HL-60/S4 treated with retinoic acid at 250 ng/mL for 4 days and 3 days (cell line): ENCODE results near the gene ARHGAP30.
"Not testable (repeated sequence)": the region's sequence is repeated elsewhere in the genome, so short reads cannot be mapped to it uniquely, and the experiment has no call there.

Source experiments
- in situ Hi-C: fragments of 300-500 bp; cut with MboI; formaldehyde crosslinking; loops from 2 replicates; pipeline ENCODE4 v1.7.0; 2022; ENCODE audit warnings: low sequenced_read_pairs

The ARHGAP30 gene, protein sequence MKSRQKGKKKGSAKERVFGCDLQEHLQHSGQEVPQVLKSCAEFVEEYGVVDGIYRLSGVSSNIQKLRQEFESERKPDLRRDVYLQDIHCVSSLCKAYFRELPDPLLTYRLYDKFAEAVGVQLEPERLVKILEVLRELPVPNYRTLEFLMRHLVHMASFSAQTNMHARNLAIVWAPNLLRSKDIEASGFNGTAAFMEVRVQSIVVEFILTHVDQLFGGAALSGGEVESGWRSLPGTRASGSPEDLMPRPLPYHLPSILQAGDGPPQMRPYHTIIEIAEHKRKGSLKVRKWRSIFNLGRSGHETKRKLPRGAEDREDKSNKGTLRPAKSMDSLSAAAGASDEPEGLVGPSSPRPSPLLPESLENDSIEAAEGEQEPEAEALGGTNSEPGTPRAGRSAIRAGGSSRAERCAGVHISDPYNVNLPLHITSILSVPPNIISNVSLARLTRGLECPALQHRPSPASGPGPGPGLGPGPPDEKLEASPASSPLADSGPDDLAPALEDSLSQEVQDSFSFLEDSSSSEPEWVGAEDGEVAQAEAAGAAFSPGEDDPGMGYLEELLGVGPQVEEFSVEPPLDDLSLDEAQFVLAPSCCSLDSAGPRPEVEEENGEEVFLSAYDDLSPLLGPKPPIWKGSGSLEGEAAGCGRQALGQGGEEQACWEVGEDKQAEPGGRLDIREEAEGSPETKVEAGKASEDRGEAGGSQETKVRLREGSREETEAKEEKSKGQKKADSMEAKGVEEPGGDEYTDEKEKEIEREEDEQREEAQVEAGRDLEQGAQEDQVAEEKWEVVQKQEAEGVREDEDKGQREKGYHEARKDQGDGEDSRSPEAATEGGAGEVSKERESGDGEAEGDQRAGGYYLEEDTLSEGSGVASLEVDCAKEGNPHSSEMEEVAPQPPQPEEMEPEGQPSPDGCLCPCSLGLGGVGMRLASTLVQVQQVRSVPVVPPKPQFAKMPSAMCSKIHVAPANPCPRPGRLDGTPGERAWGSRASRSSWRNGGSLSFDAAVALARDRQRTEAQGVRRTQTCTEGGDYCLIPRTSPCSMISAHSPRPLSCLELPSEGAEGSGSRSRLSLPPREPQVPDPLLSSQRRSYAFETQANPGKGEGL

DNA sequence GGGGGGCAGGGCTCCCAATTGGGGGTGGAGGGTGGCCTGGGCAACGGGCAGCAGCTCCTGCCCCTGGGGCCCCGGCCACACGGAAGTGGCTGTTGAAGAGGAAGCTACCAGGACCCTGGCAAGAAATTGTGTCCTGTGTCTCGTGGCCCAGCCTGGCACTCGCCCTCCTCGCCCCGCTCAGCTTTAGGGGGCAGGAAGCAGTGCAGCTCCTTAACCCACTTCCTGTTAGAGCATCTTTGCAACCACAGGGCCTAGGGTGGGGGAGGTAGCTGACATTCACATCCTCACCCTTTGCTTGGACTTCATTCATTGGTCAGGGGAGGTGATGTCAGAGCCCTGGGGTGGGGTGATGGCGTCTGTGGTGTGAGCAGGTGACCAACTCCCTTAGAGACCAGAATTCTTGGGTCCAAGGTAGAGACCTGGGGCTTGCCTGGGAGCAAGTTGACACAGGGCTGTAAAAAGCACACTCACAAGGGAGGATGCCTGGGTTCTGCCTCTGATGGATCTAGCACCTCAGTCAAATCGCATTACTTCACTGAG lies at the start of gene ARHGAP30:
ARHGAP30 (minus strand) TSS at position 161 of the 540 bp plus-strand sequence. CDS start 267 bp downstream, outside the sequence.
- in situ Hi-C loops, result no loop called here

DNA sequence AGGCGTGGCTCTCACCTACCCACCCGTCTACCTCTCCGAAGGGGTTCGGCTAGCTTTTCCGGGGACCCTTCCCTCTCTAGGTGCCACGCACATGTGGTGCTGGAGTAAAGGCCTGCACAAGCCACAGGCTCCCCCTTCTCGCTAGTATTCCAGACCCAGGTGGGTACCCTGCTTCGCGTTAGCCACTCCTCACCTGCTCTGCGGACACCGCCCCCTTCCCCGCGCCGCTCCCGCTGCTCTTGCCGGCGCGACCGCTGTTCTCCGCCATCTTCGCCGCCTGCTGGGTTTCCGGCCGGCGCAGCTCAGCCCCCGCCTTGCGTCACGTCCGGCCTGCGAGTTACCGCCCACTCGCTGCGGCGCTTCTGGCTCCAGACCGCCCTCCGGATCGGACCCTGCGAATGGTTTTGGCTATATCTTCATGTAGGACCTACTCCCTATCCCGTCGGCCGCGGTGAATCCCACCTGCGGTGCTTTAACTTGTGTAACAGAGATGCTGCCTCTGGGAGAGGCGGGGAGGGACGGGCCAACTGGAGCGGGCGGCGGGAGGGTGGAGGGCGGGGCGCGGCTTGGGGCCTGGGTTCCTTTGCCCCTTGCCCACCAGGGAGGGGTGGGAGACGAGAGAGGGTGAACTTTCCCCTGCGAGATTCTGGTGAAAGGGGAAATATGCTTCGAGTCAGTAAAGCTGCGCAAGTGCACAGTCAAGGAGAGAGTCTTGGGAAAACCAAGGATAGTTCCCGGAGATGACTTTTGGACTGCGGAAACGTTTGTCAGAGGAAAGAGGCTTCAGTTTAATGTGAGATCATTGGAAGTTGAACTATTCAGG lies 48.3 kb upstream of the ARHGAP30 start, which contains the start of the genes NIT1 and PFDN2:
NIT1 (plus strand) TSS at position 347 of the 823 bp plus-strand sequence; CDS start at position 419, 72 bp downstream.
PFDN2 (minus strand) TSS at position 279 of the 823 bp plus-strand sequence; CDS start at position 268, 11 bp downstream.
- in situ Hi-C loops, result no loop called here

DNA sequence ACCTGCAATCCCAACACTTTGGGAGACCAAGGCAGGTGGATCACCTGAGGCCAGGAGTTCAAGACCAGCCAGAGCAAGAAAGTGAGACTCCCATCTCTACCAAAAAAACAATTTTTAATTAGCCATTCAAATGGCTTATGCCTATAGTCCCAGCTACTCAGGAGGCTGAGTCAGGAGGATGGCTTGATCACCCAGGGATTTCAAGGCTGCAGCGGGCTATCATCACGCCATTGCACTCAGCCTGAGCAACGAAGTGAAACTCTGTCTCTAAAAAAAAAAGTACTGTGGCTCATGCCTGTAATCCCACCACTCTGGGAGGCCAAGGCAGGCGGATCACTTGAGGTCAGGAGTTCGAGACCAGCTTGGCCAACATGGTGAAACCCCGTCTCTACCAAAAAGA lies 46.3 kb upstream of the ARHGAP30 start:
- in situ Hi-C loops, result not testable (repeated sequence)

DNA sequence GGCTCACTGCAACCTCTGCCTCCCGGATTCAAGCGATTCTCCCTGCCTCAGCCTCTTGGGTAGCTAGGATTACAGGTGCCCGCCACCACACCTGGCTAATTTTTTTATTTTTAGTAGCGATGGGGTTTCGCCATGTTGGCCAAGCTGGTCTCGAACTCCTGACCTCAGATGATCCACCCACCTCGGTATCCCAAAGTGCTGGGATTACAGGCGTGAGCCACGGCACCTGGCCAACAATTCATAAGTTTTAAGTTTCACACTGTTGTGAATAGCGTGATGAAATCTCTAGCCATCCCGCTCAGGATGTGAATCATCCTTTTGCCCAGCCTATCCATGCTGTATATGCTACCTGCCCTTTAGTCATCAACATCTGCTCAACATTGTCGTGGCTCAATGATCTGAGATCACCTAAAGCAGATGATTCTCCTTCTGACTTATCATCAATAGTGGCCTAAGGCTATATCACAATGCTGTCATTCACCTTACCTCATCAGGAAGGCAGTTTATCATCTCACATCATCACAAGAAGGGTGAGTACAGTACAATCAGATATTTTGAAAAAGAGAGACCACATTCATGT lies 45.5 kb upstream of the ARHGAP30 start:
- in situ Hi-C loops, result no loop called here

DNA sequence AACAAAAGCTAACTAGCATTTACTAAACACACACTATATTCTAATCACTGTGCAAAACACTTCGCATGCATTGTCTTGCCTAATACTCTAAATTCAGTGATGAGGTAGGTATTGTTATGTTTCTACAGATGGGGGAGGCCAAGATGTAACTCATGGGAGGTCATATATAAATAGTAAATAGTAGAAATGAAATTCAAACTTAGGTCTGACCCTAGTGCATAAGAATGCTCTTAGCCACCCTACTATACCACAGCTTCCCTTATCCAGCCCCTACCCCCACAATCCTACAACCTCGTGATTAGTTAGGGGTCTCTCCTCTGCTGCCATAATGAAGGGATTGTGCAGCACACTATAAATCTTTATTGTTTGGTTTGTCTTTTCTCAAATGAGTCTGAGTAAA lies 44.9 kb upstream of the ARHGAP30 start:
- in situ Hi-C loops, result no loop called here

DNA sequence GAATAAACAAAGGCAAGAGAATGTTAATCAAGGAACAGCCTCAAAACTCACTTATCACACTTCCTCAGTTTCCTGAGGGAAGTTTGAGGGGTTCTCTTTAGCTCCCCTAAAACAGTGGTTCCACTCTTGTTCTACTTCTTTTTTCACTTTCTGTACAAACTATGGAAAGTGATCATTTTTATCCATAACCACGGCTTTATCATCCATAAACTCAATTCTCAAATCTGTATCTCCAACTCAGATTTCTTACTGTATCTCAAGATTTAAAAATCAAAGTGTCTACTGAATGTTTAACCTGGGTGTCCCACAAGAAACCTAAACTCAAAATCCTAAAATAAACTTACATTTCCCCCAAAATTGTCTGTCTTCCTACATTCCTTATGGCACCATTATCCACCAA lies 44.2 kb upstream of the ARHGAP30 start:
- in situ Hi-C loops, result no loop called here

DNA sequence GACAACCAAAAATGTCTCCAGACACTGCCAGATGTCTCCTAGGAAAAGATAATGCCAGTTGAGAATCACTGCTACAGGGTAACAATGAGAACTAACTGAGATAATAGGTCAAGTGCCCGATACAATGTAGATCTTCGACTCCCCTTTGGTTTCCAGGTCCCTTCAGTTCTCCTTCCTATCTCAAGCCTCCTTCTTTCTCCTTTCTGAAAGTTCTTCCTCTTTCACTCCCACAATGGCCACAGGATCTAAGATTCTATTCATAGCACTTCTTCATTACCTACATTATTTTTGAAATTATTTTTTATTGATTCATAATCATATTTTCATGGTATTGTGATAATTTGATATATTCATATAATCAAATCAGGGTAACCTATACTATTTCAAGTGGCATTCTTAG lies 41.8 kb upstream of the ARHGAP30 start:
- in situ Hi-C loops, result no loop called here

DNA sequence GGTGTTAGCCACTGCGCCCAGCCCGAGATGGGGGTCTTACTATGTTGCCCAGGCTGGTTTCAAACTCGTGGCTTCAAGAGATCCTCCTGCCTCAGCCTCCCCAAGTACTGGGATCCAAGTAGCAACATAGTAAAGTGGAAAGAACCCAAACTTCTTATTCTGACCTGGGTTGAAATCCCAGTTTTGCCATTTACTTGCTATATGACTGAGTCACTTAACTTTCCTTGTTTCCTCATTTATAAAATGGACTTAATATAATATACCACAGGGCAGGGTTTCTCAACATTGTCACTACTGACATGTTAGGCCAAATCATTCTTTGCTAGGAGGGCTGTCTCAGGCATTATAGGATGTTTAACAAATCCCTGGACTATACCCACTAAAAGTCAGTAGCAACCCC lies 41.4 kb upstream of the ARHGAP30 start:
- in situ Hi-C loops, result no loop called here

DNA sequence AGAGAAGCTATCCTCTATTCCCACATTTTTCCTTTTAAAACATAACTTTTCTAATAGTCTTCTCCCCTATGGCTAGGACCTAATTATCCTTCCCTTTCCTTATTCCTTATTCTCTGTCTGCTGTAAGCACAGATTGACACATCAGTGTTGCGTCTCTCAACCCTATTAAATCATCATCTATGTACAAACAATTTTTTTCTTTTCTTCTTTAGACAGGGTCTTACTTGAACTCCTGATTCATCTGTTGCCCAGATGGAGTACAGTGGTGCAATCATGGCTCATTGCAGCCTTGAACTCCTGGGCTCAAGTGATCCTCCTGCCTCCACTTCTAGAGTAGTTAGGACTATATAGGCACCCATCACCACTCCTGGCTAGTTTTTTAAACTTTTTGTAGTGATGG lies 36.7 kb upstream of the ARHGAP30 start:
- in situ Hi-C loops, result no loop called here

DNA sequence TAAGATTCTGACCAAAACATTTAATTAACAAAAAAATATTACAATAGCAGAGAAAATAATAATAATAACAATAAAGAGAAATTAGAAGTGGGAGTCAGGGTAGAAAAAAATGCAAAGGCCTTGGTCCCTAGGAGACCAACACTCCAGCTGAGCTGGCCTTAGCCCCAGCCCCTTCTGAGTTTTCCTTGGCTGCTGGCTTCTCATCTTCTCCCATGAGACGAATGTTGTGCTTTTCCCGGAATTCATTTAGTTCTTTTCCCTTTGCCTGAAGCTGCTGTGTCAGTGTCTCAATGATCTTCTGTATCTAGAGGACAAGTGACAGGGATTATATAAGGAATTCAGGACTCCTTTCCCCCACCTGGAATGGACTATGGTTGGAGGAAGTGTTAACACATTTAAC lies 30.9 kb upstream of the ARHGAP30 start:
- in situ Hi-C loops, result no loop called here

DNA sequence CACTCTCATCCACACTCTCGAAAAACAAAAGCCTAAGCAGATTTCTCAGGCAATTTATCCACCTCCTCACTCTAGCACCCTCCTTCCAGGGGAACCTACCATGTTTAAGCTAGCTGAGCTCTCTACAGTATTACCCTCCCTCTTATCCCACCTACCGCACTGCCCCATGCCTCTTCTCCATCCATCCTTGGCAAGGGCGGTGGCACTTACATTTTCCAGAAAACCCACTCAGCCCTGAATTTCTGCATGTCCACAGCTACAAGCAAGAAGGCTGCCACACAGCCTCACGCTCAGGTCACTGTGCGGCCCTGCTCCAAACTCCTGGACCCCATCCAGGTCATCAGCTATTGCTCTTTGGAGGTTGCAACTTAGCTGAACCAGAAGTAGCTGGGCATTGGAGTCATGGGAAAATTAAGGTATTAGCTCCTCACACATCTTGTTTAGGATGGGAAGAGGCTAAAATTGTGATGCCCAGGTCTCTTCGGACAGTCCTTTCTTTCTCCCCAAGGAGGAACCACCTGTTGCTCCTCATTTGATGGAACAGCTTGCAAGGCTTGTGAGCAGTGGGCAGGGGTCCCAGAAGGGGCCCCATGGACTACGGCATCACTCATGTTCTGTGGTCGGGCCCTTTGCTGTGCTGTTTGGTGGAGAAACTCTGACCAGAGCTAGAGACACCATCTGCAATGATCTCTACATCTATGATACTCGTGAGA lies 29.6 kb upstream of the ARHGAP30 start:
- in situ Hi-C loops, result no loop called here

DNA sequence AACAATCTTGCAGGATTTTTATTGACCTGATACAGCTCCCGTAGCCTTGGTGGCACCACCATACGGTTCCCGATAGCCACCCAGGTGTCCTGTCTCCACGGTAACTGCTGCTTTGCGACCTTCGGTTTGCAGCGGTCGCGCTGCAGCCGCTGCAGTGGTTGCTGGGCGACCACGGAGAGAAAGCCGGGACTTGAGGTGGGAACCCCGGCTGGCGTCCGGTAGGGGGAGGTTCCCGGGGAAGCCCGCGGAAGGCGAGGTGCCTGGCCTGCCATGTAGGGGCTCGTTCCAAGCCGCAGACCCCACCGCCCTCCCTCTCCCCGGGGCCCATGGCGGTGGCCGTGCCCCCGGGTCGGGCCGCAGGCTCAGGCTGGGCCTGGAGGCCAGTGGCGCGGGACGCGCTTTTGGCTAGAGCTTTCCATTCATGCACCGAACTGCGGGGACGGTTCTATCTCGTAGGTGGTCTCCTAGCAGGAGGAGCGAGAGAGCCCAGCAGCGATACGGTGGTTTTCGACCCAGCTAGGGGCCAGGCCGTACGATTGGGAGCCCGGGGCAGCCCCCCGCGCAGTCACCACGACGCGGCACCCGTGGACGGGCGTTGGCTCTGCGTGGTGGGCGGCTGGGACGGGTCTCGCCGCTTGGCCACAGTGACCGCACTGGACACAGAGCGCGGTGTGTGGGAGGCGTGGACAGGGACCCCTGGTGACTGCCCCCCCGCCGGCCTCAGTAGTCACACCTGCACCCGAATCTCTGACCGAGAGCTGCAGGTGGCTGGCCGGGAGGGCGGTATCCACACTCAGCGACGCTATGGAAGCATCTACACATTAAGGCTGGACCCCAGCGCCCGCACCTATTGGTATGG lies 28.7 kb upstream of the ARHGAP30 start, which contains the start of gene KLHDC9:
KLHDC9 (plus strand) TSS at position 152 of the 859 bp plus-strand sequence; CDS start at position 327, 175 bp downstream.
- in situ Hi-C loops, result no loop called here

DNA sequence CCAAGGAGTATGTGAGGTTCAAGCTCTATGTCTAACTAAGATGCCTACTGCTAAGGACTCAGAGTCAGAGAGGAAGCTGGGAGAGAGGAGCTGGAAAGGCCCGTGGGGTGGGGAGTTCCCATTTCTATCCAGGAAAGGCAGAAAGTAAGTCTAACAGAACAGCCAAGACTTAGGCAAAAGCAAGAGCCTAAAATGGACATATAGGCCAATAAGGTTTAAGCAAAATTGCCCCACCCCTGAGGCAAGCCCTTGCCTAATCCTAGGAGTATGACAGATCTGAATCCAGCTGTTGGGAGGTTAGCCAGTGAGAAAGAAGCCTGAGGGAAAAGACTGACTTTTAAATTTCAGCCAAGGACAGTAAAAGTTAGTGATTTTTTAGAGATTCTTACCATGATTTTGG lies 26.8 kb upstream of the ARHGAP30 start:
- in situ Hi-C loops, result no loop called here

DNA sequence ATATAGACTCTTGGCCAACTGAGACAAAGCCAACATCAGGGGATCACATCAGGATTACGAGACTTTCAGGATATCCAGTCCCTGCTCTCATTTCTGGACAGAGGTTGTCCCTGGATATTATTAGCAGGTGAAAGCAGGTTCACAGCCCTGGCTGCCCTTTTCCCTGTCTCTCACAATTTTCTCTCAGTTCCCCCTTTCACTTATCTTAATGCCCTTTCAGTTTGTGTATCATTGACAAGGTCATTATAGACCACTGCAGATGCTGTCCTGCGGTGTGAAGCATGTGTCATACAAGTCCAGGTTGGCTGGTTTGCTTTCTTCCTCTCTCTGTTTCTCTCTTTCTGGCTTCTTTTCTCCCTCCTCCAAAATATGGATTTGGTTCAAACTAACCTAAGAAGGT lies 26.3 kb upstream of the ARHGAP30 start:
- in situ Hi-C loops, result no loop called here

DNA sequence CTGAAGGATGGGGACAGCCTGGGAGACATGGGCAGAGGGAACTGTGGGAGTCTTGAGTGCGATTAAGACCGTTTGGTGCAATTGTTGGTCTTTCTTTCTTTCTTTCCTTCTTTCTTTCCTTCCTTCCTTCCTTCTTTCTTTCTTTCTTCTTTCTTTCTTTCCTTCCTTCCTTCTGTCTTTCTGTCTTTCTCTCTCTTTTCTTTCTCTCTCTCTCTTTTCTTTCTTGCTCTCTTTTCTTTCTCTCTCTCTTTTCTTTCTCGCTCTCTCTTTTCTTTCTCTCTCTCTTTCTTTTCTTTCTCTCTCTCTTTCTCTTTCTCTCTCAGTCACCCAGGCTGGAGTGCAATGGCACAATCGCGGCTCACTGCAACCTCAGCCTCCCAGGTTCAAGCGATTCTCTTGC lies 25.5 kb upstream of the ARHGAP30 start:
- in situ Hi-C loops, result no loop called here

DNA sequence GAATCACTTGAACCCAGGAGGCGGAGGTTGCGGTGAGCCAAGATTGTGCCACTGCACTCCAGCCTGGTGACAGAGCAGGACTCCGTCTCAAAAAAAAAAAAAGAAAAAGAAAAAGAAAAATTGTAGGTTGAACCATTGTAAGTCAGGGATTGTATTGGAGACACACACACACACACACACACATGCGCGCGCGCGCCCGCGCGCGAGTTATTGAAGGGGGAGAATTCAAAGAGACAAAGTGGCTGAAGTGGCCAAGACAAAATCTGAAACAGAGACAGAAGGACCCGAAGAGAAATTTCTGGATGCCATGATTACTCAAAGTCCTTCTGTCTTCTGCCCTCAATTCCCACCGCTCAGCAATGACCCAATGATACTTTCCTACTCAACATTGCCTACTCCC lies 24.8 kb upstream of the ARHGAP30 start:
- in situ Hi-C loops, result no loop called here

DNA sequence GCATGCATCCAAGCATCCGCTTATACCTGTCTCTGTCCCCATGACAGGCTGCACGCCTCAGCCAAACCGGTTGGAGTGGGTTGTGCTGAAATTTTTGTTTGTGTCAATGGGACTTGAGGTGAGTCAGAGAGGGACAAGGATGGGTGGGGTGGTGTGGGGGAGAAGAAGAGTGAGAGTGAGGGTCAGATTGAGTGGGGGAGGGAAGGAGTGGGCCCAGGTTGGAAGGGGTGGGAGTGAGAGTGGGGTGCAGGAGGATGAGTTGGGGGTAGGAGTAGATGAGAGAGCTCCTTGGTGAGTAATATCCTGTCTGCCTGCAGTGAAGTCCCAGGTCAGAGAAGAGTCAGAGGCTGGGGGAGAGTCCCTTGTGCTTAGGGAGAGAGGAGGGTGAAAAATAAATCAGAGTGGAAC lies 22.9 kb upstream of the ARHGAP30 start:
- in situ Hi-C loops, result no loop called here
